Kidney epithelial cell (primary cell): ENCODE measurements around the gene CLEC2A. TPM values are rescaled to one million over a fixed set of nuclear protein-coding genes. Genes with fewer than 3 reads are reported as not detected.

Source experiments
- DNase-seq: peaks from one replicate; pipeline ENCODE4 v3.0.0-alpha.2; 2010; ENCODE audit warnings: low read depth
- H3K27me3 ChIP-seq: 2 replicates; pipeline ENCODE4 v1.6.0; 2011; ENCODE audit warnings: low read length; ENCODE audit not compliant: control insufficient read depth, insufficient read depth
- H3K36me3 ChIP-seq: 2 replicates; pipeline ENCODE4 v1.5.1; 2011; ENCODE audit warnings: low read length; ENCODE audit not compliant: control insufficient read depth, insufficient read depth
- H3K4me3 ChIP-seq: 2 replicates; pipeline ENCODE4 v1.5.1; 2011; ENCODE audit warnings: low read depth, mild to moderate bottlenecking, control low read depth, low read length
- total RNA-seq: library from RNA; depleted of rRNA; stranded (reverse); fragments of >200 nt; gene quantifications from 2 replicates; pipeline ENCODE4 v1.2.3, GENCODE V29; 2015
- TF ChIP-seq, protein P1 (sequence below): IDR thresholded peaks from 2 replicates; pipeline ENCODE4 v1.5.1; 2011; ENCODE audit warnings: mild to moderate bottlenecking, moderate library complexity, low read length, control low read depth, inconsistent platforms; ENCODE audit not compliant: insufficient read depth, poor library complexity, severe bottlenecking

CLEC2A gene
- total RNA-seq, 1 donor from 2014 or later, result not detected

DNA sequence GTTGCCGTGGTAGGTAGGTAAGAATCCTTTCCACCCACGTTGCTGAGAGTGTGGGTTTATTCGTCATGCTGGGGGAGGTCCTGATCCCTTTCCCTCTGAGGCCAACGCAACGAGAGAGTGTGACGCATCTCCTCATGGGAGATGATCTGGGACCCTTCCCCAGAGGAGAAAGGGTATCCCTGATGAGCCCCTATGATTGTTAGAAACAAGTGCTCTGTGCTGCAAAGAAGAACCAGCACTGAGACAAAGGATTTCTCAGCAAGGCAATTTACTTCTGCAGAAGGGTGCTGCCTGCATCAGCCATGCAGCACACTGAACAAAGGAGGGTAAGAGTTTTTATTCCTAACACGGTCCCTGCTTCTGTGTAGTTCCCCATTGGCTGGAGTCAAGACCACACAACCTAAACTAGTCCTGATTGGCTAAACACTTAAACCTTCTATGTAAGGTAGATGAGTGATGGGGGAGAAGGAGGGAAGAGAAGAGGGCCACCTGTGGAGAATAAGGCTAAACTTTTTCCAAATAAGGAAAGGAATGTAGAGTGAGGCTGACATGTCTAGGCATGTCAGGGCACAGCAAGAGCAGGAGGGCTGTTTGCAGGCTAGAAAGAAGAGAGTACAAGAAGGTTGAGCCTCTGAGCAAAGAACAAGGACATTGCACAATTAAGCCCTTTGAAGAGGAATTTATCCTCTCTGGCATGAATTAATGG, 21.3 kb downstream of the CLEC2A start:
- no peak overlapping the region for H3K4me3 ChIP-seq

DNA sequence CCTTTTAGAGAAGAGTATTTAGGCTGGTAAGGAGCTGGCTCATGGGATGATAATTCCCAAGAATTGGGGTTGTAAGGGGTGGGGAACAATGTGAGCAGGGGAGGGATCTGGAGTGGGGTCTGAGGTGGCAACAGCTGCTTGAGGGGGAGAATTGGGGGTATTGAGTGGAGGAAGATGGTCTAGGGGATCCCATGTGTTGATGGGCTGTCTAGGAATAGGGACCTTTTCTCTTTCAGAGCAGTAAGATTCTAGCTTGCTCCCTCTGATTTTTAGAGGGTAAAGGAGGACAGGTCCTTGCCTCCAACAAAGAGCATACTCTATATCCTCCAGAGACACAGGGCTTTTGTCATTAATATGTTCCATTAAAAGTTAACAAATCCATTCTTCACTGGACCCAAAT, 22.4 kb downstream of the CLEC2A start:
- Histone ChIP-seq H3K36me3 (no peaks in the 10 kb centered on the region), H3K4me3 (no peak overlapping the region), H3K27me3 (no peaks in the 10 kb centered on the region)
- TF ChIP-seq, protein P1, sequence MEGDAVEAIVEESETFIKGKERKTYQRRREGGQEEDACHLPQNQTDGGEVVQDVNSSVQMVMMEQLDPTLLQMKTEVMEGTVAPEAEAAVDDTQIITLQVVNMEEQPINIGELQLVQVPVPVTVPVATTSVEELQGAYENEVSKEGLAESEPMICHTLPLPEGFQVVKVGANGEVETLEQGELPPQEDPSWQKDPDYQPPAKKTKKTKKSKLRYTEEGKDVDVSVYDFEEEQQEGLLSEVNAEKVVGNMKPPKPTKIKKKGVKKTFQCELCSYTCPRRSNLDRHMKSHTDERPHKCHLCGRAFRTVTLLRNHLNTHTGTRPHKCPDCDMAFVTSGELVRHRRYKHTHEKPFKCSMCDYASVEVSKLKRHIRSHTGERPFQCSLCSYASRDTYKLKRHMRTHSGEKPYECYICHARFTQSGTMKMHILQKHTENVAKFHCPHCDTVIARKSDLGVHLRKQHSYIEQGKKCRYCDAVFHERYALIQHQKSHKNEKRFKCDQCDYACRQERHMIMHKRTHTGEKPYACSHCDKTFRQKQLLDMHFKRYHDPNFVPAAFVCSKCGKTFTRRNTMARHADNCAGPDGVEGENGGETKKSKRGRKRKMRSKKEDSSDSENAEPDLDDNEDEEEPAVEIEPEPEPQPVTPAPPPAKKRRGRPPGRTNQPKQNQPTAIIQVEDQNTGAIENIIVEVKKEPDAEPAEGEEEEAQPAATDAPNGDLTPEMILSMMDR, result no peak
- no peak for DNase-seq

More for the DNA sequence above, 21.3 kb downstream of the CLEC2A start:
- Histone ChIP-seq H3K36me3 (no peaks in the 10 kb centered on the region), H3K27me3 (no peaks in the 10 kb centered on the region)
- DNase-seq, result no peak
- TF ChIP-seq, protein P1, result no peak

GRCh38 chr12:9908350-9908749, 23.8 kb downstream of the CLEC2A start:
- H3K27me3 ChIP-seq, result no peaks in the 10 kb centered on the region
- H3K36me3 ChIP-seq, result no peaks in the 10 kb centered on the region
- no peak overlapping the region for H3K4me3 ChIP-seq
- TF ChIP-seq, protein P1, result no peak
- no peak for DNase-seq

GRCh38 chr12:9907769-9908168, 24.4 kb downstream of the CLEC2A start:
- DNase-seq, result no peak
- Histone ChIP-seq H3K27me3 (no peaks in the 10 kb centered on the region), H3K36me3 (no peaks in the 10 kb centered on the region), H3K4me3 (no peak overlapping the region)
- TF ChIP-seq, protein P1, result no peak

- no peaks in the 10 kb centered on the region for H3K36me3 ChIP-seq
- TF ChIP-seq, protein P1, result no peak
- H3K27me3 ChIP-seq, result no peaks in the 10 kb centered on the region
- H3K4me3 ChIP-seq, result no peak overlapping the region
- no peak for DNase-seq
Measured at GRCh38 chr12:9906873-9907272, 25.3 kb downstream of the CLEC2A start.
